GM11168 (cell line): ENCODE results near the gene DHRS7.

Source experiments
- in situ Hi-C: fragments of 300-500 bp; cut with MboI; formaldehyde crosslinking; loops from one replicate; pipeline ENCODE4 v1.12.0; 2022; ENCODE audit warnings: low sequenced_read_pairs; ENCODE audit not compliant: unreplicated experiment

The DHRS7 gene

DNA sequence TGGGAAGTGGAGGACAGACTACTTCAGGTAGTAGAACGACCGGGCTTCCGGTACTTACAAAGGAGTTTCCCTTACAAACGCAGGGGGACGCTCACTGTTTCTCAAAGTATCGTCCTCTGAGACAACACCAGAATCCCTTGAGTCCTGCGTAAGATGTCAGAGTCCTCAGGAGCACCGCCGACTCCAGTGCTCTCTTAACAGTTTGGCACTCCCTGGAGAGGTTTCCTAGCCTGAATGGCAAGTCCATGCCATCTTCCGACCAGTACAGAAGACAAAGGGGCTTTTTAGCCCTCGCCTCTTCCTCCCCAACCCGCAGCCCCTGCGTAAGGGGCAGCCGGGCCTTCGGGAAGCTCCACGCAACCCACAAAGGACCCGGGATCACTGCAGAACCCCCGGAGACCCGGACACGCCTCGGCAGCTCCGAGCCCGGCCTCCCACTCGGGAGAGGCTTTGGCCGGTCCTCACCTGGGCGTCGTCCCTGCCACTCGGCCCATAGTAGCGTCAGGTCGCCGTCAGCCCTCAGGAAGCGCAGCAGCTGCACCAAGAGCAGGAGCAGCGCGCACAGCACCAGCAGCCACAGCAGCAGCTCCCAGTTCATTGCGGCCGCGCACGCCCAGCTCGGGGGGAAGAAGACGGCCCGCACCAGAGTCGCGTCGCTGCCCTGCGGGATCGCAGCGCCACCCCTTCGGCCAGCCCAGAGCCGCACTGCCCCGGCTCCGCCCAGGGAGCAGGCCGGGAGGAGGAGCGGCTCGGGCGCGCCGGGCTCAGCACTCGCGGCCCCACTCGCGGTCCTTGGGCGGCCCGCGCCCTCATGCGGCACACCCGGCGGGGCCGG, at the start of gene DHRS7:
Gene DHRS7 (minus strand): TSS at position 687 of the 835 bp plus-strand sequence. CDS start 89 bp downstream, at position 598.
- in situ Hi-C loops: no loop called here

GRCh38 chr14:60214415-60215126, 49.4 kb upstream of the DHRS7 start:
- in situ Hi-C loops: no loop called here

- in situ Hi-C loops: no loop called here
Measured at GRCh38 chr14:60214003-60214402, 48.8 kb upstream of the DHRS7 start.

GRCh38 chr14:60212503-60213371, 47.5 kb upstream of the DHRS7 start:
- in situ Hi-C loops: no loop called here

DNA sequence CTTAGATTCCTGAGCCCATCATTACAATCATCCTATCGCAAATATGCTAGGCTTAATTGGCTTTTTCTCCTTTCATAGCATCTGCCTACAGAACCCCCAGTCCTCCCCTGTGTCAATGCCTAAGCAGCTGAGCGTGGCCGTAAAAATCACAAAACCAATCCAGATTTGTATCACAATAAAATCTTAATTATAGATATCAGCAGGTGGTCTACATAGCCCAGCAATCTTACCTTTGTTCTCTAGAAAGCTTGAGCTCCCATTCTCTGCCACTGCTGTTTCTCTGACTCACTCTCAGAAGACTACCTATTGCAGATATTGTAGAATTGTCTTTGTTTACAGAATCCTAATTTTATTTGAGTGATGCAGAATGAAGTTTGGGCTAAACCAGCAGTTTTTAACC, 46.0 kb upstream of the DHRS7 start:
- in situ Hi-C loops: no loop called here

- in situ Hi-C loops: no loop called here
Measured at GRCh38 chr14:60210703-60211102, 45.5 kb upstream of the DHRS7 start.

- in situ Hi-C loops: no loop called here
Measured at GRCh38 chr14:60206837-60207533, 41.8 kb upstream of the DHRS7 start.

DNA sequence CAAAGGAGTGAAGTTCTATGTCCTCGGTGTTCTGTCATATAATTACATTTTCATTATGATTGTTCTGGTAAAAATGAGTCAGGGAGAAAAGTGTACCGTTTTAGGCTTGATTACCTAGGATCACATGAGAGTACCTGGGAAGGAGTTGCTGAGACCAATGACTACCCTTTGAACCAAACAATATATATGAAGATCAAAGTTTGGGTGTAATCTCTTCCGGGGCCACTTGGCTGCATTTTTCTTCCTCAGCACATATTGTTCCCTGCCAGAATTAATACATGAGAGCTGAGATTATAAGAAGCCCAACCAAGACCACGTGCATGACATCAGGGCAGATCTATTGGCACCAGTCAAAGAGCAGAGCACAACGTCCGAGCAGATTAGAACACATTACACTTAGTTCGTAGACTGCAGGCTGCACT, 41.1 kb upstream of the DHRS7 start:
- in situ Hi-C loops: no loop called here

DNA sequence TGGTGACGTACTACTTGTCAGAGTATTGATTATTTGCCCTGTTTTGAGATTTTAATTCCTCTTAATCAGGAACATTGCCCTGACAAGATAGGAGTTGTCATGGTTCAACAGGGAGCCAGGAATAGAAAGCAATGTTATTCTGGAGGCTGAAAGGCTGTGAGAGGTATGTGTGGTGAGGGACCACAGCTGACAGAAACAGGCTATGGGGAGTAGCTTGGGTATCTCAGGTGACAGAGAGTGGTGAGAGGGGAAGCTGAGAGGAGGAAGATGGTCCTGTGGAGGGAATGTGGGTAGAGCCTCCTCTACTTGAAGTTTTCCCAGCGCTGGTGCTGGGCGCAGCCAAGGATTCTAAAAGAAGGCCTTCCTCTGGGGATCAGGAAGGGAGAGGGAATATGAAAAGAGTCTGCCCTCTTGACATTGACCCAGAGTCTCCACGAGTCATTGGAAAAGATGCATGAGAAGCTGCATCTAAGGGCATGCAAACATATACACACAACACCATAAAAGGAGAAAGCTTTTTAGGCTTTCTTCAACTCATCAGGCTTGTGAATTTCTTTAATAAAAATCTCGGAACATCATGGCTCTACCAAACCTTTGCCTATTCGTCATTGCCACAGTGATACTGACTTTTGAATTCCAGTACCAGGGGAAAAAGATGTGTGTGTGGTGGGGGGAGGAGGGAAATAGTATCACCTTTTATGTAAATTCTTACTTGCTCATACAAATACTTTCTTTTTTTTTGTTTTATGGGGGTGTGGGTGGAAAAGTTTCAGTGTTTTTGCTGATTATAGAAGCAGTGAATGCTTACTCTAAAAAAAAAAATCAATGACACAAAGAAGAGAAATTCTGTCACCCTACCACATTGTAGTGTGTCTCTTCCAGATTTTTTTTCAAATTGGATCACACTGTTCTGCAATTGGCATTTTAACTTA, 39.9 kb upstream of the DHRS7 start:
- in situ Hi-C loops: no loop called here

DNA sequence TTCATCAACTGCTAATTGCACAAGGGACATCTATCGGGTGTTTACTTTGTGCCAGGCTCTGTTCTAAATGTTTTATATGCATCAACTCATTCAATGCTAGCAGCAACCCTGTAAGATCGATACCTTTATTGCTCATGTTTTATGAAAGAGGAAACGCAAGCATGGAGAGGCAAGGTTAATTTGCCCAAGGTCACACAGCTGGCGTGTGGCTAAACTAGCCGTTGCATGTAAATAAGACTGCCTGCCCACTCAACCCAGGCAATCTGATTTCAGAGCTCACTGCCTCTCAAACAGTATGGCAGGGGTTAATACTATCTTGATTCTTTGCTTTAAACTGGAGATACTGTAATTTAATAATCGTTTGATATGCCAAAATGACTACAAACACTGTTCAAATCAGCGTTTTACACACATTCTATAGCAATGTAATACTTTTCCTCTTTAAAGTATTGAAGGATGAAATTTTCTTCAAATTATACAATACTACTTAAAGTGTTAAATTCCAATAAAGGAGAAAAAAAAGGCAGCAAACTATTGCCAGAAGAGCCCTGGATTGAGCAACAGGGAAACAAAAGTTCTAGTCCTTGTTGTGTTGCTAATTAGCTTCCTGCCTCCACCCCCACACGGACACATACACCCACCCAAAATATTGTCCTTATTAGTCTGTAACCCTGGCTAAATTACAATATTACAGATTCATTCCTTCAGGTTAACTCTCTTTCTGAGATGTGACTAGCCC, 39.1 kb upstream of the DHRS7 start:
- in situ Hi-C loops: no loop called here

- in situ Hi-C loops: no loop called here
Measured at GRCh38 chr14:60199321-60199720, 34.1 kb upstream of the DHRS7 start.

GRCh38 chr14:60197629-60198303, 32.6 kb upstream of the DHRS7 start:
- in situ Hi-C loops: no loop called here

GRCh38 chr14:60196291-60196690, 31.1 kb upstream of the DHRS7 start:
- in situ Hi-C loops: no loop called here

- in situ Hi-C loops: no loop called here
Measured at GRCh38 chr14:60195179-60195810, 30.1 kb upstream of the DHRS7 start.

- in situ Hi-C loops: loop anchor here (5.0 to 10.0 kb wide), 3 partner anchors 123 to 555 kb away; no protein-coding TSS in a partner anchor
Measured at GRCh38 chr14:60189923-60190840, 25.0 kb upstream of the DHRS7 start.

- in situ Hi-C loops: loop anchor here (5.0 to 10.0 kb wide), 3 partner anchors 121 to 554 kb away; no protein-coding TSS in a partner anchor
Measured at GRCh38 chr14:60188696-60189095, 23.5 kb upstream of the DHRS7 start.
